ENCODE results near the gene CDC37L1. TPM values are rescaled to one million over a fixed set of nuclear protein-coding genes. Genes with fewer than 3 reads are reported as not detected.
"Not testable (repeated sequence)": the region's sequence is repeated elsewhere in the genome, so short reads cannot be mapped to it uniquely, and the experiment has no call there.

Gene CDC37L1
- total RNA-seq, 1 experiment from 2014 or later = 12.1 TPM

- no peaks in the 10 kb centered on the region for H3K9me3 Mint-ChIP-seq (ENCODE audit: low read depth, unreplicated experiment)
- no peaks in the 10 kb centered on the region for H3K27me3 Mint-ChIP-seq (ENCODE audit: unreplicated experiment)
- no TSS peak for BruUV-seq (replicated peaks)
- CTCF ChIA-PET = no interaction called here
- no peak overlapping the region for H3K27ac Mint-ChIP-seq (ENCODE audit: unreplicated experiment)
- DNase-seq = no peak
- intact Hi-C loops (cut with micrococcal nuclease; ENCODE audit: unreplicated experiment) = no loop called here
- H3K4me1 Mint-ChIP-seq (ENCODE audit: low read depth, unreplicated experiment) = no peaks in the 10 kb centered on the region
- TF ChIP-seq, protein P1, sequence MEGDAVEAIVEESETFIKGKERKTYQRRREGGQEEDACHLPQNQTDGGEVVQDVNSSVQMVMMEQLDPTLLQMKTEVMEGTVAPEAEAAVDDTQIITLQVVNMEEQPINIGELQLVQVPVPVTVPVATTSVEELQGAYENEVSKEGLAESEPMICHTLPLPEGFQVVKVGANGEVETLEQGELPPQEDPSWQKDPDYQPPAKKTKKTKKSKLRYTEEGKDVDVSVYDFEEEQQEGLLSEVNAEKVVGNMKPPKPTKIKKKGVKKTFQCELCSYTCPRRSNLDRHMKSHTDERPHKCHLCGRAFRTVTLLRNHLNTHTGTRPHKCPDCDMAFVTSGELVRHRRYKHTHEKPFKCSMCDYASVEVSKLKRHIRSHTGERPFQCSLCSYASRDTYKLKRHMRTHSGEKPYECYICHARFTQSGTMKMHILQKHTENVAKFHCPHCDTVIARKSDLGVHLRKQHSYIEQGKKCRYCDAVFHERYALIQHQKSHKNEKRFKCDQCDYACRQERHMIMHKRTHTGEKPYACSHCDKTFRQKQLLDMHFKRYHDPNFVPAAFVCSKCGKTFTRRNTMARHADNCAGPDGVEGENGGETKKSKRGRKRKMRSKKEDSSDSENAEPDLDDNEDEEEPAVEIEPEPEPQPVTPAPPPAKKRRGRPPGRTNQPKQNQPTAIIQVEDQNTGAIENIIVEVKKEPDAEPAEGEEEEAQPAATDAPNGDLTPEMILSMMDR (IDR thresholded peaks at IDR 0.05; ENCODE audit: unreplicated experiment) = no peak
- no peak overlapping the region for H3K4me3 Mint-ChIP-seq (ENCODE audit: low read depth, unreplicated experiment)
- no peaks in the 10 kb centered on the region for H3K36me3 Mint-ChIP-seq (ENCODE audit: insufficient read depth, unreplicated experiment)
Observed at GRCh38 chr9:4656621-4657020, 22.7 kb upstream of the CDC37L1 start.

DNA sequence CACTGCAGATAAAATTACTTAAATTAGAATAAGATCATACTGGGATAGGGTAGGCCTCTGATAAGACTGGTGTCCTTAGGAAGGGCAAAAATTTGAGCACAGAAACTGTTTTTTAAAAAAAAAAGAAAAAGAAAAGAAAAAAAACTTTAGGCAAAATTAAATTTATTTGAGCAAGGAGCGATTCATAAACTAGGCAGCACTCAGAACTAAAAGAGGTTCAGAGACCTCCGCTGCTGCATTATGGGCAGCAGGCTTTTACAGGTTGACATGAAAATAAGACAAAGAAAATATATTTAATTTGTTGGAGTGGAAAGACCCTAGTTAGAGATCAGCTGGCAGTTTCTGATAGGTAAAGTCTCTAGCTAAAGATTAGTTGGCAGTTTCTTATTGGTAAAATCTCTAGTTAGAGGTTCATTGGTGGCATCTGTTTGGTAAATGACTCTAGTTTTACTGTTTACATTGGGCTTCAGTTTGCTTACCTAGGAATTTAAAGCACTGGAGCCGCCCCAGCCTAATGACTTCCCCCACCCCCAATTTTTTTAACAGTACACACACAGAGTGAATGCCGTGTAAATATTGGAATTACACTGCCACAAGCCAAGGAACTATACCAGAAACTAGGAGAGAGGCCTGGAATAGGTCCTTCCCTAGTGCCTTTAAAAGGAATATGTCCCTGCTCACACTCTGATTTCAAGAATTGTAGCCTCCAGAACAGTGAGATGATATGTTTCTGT, 21.8 kb upstream of the CDC37L1 start:
- H3K9me3 Mint-ChIP-seq (ENCODE audit: low read depth, unreplicated experiment) = no peaks in the 10 kb centered on the region
- intact Hi-C loops (cut with micrococcal nuclease; ENCODE audit: unreplicated experiment) = no loop called here
- TF ChIP-seq, protein P1 (IDR thresholded peaks at IDR 0.05; ENCODE audit: unreplicated experiment) = no peak
- BruUV-seq (replicated peaks) = no TSS peak
- CTCF ChIA-PET = interaction anchor here (0.8 kb wide), 1 partner anchor 22 kb away, joined by 3 read pairs; the partner anchor contains the start of gene CDC37L1
- peaks cover 9% of the 10 kb centered on the region for H3K36me3 Mint-ChIP-seq (ENCODE audit: insufficient read depth, unreplicated experiment)
- H3K27ac Mint-ChIP-seq (ENCODE audit: unreplicated experiment) = no peak overlapping the region
- no peaks in the 10 kb centered on the region for H3K4me1 Mint-ChIP-seq (ENCODE audit: low read depth, unreplicated experiment)
- no peak for DNase-seq
- H3K27me3 Mint-ChIP-seq (ENCODE audit: unreplicated experiment) = no peaks in the 10 kb centered on the region
- no peak overlapping the region for H3K4me3 Mint-ChIP-seq (ENCODE audit: low read depth, unreplicated experiment)

DNA sequence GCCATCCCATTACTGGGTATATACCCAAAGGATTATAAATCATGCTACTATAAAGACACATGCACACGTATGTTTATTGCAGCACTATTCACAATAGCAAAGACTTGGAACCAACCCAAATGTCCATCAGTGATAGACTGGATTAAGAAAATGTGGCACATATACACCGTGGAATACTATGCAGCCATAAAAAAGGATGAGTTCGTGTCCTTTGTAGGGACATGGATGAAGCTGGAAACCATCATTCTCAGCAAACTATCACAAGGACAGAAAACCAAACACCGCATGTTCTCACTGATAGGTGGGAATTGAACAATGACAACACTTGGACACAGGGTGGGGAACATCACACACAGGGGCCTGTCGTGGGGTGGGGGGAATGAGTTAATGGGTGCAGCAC, 18.7 kb upstream of the CDC37L1 start:
- intact Hi-C loops (cut with micrococcal nuclease; ENCODE audit: unreplicated experiment); CTCF ChIA-PET; H3K9me3 Mint-ChIP-seq (ENCODE audit: low read depth, unreplicated experiment); H3K4me3 Mint-ChIP-seq (ENCODE audit: low read depth, unreplicated experiment); DNase-seq; BruUV-seq (replicated peaks); H3K27ac Mint-ChIP-seq (ENCODE audit: unreplicated experiment); H3K27me3 Mint-ChIP-seq (ENCODE audit: unreplicated experiment): not testable (repeated sequence)
- Mint-ChIP-seq H3K4me1 (ENCODE audit: low read depth, unreplicated experiment) (peaks cover 13% of the 10 kb centered on the region), H3K36me3 (ENCODE audit: insufficient read depth, unreplicated experiment) (peaks cover 28% of the 10 kb centered on the region)

DNA sequence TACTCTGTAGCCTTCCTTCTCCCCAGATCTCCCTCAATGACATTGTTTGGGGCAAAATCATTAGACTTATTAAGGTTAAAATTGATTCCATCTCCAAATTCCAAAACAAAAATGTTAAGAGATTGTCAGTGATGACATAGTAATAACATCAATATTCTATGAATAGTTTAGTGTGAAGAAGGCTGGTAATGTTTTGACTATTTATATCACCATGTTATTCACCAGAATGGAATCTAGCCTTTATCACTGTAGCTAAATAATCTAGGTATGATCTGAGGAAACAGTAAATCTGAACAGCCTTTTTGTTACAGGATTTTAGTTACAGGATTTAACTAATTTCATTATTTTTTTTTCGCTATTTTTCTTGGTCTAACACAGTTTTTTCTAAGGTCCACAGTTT, 18.2 kb upstream of the CDC37L1 start:
- CTCF ChIA-PET = no interaction called here
- H3K27ac Mint-ChIP-seq (ENCODE audit: unreplicated experiment) = no peak overlapping the region
- peaks cover 13% of the 10 kb centered on the region for H3K4me1 Mint-ChIP-seq (ENCODE audit: low read depth, unreplicated experiment)
- no peak overlapping the region for H3K4me3 Mint-ChIP-seq (ENCODE audit: low read depth, unreplicated experiment)
- TF ChIP-seq, protein P1 (IDR thresholded peaks at IDR 0.05; ENCODE audit: unreplicated experiment) = no peak
- H3K36me3 Mint-ChIP-seq (ENCODE audit: insufficient read depth, unreplicated experiment) = peaks cover 33% of the 10 kb centered on the region
- BruUV-seq (replicated peaks) = TSS peak; percentile 6
- DNase-seq = no peak
- H3K9me3 Mint-ChIP-seq (ENCODE audit: low read depth, unreplicated experiment) = no peaks in the 10 kb centered on the region
- intact Hi-C loops (cut with micrococcal nuclease; ENCODE audit: unreplicated experiment) = no loop called here
- H3K27me3 Mint-ChIP-seq (ENCODE audit: unreplicated experiment) = no peaks in the 10 kb centered on the region

DNA sequence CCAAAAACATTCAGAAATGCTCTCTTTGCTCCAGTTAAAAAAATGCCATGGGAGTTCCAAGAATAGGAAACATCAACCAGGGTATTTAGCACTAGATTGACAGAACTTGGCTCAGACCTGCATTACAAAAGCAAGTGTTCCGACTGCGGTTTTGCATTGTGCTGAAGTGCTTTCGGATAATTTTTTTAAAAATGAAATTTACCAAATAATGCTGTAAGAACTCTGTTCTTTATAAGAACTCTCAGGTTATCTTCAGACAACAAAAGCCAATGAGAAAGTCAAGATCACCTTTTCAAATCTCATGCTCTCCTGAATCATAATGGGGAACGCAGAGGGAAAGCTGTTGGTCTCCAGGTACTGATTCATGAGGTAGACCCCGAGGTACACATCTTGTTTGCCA, 17.8 kb upstream of the CDC37L1 start:
- DNase-seq = no peak
- no TSS peak for BruUV-seq (replicated peaks)

More for the DNA sequence above, 17.8 kb upstream of the CDC37L1 start:
- Mint-ChIP-seq H3K27ac (ENCODE audit: unreplicated experiment) (peak overlapping the region; percentile 69), H3K9me3 (ENCODE audit: low read depth, unreplicated experiment) (no peaks in the 10 kb centered on the region), H3K4me3 (ENCODE audit: low read depth, unreplicated experiment) (peak overlapping the region; percentile 79), H3K36me3 (ENCODE audit: insufficient read depth, unreplicated experiment) (peaks cover 37% of the 10 kb centered on the region), H3K4me1 (ENCODE audit: low read depth, unreplicated experiment) (peaks cover 17% of the 10 kb centered on the region), H3K27me3 (ENCODE audit: unreplicated experiment) (no peaks in the 10 kb centered on the region)
- TF ChIP-seq, protein P1 (IDR thresholded peaks at IDR 0.05; ENCODE audit: unreplicated experiment) = no peak
- CTCF ChIA-PET = no interaction called here
- intact Hi-C loops (cut with micrococcal nuclease; ENCODE audit: unreplicated experiment) = no loop called here

Data from Calu3 (cell line).